ENCODE results near the gene STUB1. TPM values are rescaled to one million over a fixed set of nuclear protein-coding genes. Genes with fewer than 3 reads are reported as not detected.

Gene STUB1
- total RNA-seq, 1 experiment from 2014 or later: 111 TPM

DNA sequence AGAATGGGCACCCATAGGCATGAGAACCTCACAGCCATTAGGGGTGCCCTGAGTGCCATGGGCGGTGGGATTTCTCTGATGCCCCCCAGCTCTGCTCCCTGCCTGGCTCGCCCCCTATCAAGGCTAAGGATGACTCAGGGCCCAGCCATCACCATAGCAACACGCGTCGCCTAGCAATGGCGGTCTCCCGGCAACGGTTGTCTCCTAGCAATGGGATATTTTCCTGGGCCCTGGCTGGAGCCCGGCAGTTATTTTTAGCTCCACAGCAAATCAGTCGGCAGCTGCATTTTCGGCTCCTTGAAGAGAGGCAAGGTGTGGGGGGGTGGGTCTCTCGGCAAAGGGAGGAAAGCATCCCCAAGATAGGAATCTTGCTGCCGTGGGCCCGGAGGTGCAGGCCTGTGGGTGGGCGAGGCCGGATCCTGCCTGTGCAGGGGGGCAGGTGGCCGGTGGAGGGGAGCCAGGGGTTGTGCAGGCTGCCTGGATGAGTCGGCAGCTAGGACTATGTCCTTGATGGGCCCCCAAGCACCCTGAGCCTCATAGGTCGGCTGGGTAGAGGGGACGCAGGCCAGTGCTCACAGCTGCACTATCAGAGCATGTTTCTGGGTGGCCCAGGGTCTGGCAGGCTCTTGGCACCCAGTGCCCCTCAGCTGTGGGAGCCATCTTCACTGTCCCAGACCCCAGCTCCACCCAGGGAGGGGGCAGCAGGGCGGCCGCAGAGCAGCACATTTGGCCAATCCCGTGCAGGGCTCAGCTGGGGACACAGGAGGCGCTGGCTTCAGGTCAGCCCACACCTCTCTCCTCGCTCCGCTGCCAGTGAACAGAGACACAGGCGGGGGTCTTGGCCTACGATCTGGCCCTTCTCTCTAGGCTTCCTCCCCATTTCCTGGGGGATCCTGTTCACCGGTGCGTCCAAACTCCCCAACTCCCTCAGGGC, 29.6 kb downstream of the STUB1 start:
- Histone ChIP-seq H3K9me3 (ENCODE audit: control insufficient read depth in 1 of 2, insufficient read depth in 1 of 2, low read depth in 1 of 2, low read length in 2 of 2) (no peaks in the 10 kb centered on the region), H3K27me3 (ENCODE audit: insufficient read depth, low read length) (no peaks in the 10 kb centered on the region), H3K4me1 (ENCODE audit: control insufficient read depth in 1 of 2, insufficient read depth in 2 of 2, low read length in 2 of 2) (peaks cover 17 to 54% of the 10 kb centered on the region in 2 experiments), H3K36me3 (ENCODE audit: control insufficient read depth in 1 of 2, insufficient read depth in 2 of 2, low read length in 2 of 2) (no peaks in the 10 kb centered on the region), H2AFZ (ENCODE audit: low read depth, low read length, poor library complexity, severe bottlenecking) (no peak overlapping the region), H4K20me1 (ENCODE audit: insufficient read depth) (no peaks in the 10 kb centered on the region), H3K27ac (ENCODE audit: low read depth, low read length) (no peak overlapping the region), H3K9ac (ENCODE audit: low read length) (no peak overlapping the region), H3K9me2 (ENCODE audit: insufficient read depth) (no peaks in the 10 kb centered on the region), H3K79me2 (ENCODE audit: insufficient read depth, low read length) (peaks cover 2% of the 10 kb centered on the region), H3K4me3 (replicated peaks in 1 of 2; ENCODE audit: low read depth in 1 of 2, low read length in 2 of 2) (no peak overlapping the region), H3K4me2 (ENCODE audit: low read length) (peak overlapping the region; percentile 17; the same call in 1 of the 2 replicates)
- RAD21 ChIA-PET (ENCODE audit: low non-redundant PET in 1 of 2, low total read pairs in 2 of 2, uncharacterized antibody in 2 of 2, unreplicated experiment in 2 of 2): no interaction called here
- POLR2A ChIA-PET: no interaction called here
- BruUV-seq (replicated peaks): no TSS peak
- no peak for ATAC-seq
- intact Hi-C loops (cut with micrococcal nuclease): loop anchor here (5.0 kb wide), 2 partner anchors 167 to 347 kb away; no protein-coding TSS in a partner anchor
- no peak for DNase-seq (ENCODE audit: low read depth, low spot score)
- CTCF ChIA-PET: interaction anchor here (1.5 kb wide), 1 partner anchor 18 kb away, joined by 3 read pairs; no protein-coding TSS in a partner anchor
- TF ChIP-seq, protein P1, sequence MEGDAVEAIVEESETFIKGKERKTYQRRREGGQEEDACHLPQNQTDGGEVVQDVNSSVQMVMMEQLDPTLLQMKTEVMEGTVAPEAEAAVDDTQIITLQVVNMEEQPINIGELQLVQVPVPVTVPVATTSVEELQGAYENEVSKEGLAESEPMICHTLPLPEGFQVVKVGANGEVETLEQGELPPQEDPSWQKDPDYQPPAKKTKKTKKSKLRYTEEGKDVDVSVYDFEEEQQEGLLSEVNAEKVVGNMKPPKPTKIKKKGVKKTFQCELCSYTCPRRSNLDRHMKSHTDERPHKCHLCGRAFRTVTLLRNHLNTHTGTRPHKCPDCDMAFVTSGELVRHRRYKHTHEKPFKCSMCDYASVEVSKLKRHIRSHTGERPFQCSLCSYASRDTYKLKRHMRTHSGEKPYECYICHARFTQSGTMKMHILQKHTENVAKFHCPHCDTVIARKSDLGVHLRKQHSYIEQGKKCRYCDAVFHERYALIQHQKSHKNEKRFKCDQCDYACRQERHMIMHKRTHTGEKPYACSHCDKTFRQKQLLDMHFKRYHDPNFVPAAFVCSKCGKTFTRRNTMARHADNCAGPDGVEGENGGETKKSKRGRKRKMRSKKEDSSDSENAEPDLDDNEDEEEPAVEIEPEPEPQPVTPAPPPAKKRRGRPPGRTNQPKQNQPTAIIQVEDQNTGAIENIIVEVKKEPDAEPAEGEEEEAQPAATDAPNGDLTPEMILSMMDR (IDR thresholded peaks at IDR 0.05 in 2 of 3, conservative IDR thresholded peaks at IDR 0.05 in 1 of 3; ENCODE audit: borderline replicate concordance in 1 of 3, insufficient read depth in 1 of 3, low read depth in 2 of 3, low read length in 2 of 3): 0 out of 6 replicates have a peak, but pooled peaks of 1 of the 3 experiments have one; percentile 11
- no peak for TF ChIP-seq ZNF274 (IDR thresholded peaks at IDR 0.05; ENCODE audit: low read depth, low read length)
- no peak for TF ChIP-seq SRF (IDR thresholded peaks at IDR 0.05; ENCODE audit: low read depth)
- no peak for TF ChIP-seq SIN3A (IDR thresholded peaks at IDR 0.05; ENCODE audit: low read depth)
